Mucosa of descending colon (tissue), 3 donors: Measurements from ENCODE around the gene MCCD1. TPM values are rescaled to one million over a fixed set of nuclear protein-coding genes. Genes with fewer than 3 reads are reported as not detected.

ENCODE experiments used
- ATAC-seq: fragments of 200-7000 bp; cut with Tn5 transposase; one replicate; pipeline ENCODE4 v1.9.1; 2020; ENCODE audit warnings: mild to moderate bottlenecking, moderate library complexity
- DNase-seq, 3 donors: peaks; one replicate each; pipeline ENCODE4 v3.0.0-alpha.2; 2020
- H3K36me3 ChIP-seq: fragments of 200-600 bp; one replicate; pipeline ENCODE4 v1.8.0; 2021; ENCODE audit warnings: low read depth, mild to moderate bottlenecking
- H3K4me1 ChIP-seq: fragments of 200-600 bp; one replicate; pipeline ENCODE4 v1.8.0; 2021; ENCODE audit warnings: low read depth, mild to moderate bottlenecking
- H3K4me3 ChIP-seq: fragments of 200-600 bp; one replicate; pipeline ENCODE4 v1.8.0; 2021; ENCODE audit warnings: mild to moderate bottlenecking
- H3K9me3 ChIP-seq: fragments of 200-600 bp; one replicate; pipeline ENCODE4 v1.8.0; 2021; ENCODE audit warnings: mild to moderate bottlenecking
- CTCF ChIP-seq: fragments of 200-600 bp; IDR thresholded peaks from one replicate; pipeline ENCODE4 v1.8.0; 2022; ENCODE audit warnings: antibody characterized with exemption, mild to moderate bottlenecking
- intact Hi-C, 2 donors: fragments of 100-400 bp; cut with DNase I in 1 of 2; cut with micrococcal nuclease in 1 of 2; formaldehyde crosslinking; loops; one replicate each; pipeline versions ENCODE4 v1.11.0 to v1.11.1; 2022; cut with DNase I, micrococcal nuclease
- total RNA-seq, 3 donors: library from RNA; stranded (reverse); fragmentation: NEBNext Ultra II Directional in 2 of 3; extraction: Animal tissue kit (Norgen Biotek cat#: 25700) in 2 of 3; gene quantifications; one replicate each; pipeline versions ENCODE4 v1.2.1 to v1.2.4, GENCODE V29; 2021 to 2023
- donor health status: DM: no; HTN: no; CAD: no; lungs with moderate emphysema.
- donor health status: DM: no; HTN: no; CAD: no.
- donor health status: DM: no; HTN: yes; CAD: no.

Gene MCCD1
- total RNA-seq, 3 donors from 2014 or later, result not detected

- intact Hi-C loops, result no loop called here
- ATAC-seq, result no peak
- no peak for DNase-seq
- H3K9me3 ChIP-seq, result no peaks in the 10 kb centered on the region
- H3K36me3 ChIP-seq, result peaks cover 7% of the 10 kb centered on the region
- no peak for TF ChIP-seq CTCF
- no peak overlapping the region for H3K4me3 ChIP-seq
- H3K4me1 ChIP-seq, result peaks cover 32% of the 10 kb centered on the region
Measured at GRCh38 chr6:31543639-31544038, 14.9 kb downstream of the MCCD1 start.

- intact Hi-C loops, result loop anchor here (5.0 kb wide), 2 partner anchors 48 to 53 kb away; partner anchors contain the start of gene NCR3 (in 1 of the 2)
- DNase-seq, result no peak
- Histone ChIP-seq H3K4me1 (peaks cover 25% of the 10 kb centered on the region), H3K9me3 (no peaks in the 10 kb centered on the region), H3K4me3 (no peak overlapping the region), H3K36me3 (no peaks in the 10 kb centered on the region)
- no peak for ATAC-seq
- no peak for TF ChIP-seq CTCF
Measured at GRCh38 chr6:31544676-31545075, 15.9 kb downstream of the MCCD1 start.

GRCh38 chr6:31545291-31545690 lies 16.5 kb downstream of the MCCD1 start:
- H3K4me3 ChIP-seq, result no peak overlapping the region
- no peaks in the 10 kb centered on the region for H3K9me3 ChIP-seq
- intact Hi-C loops, result loop anchor here (5.0 kb wide), 2 partner anchors 47 to 52 kb away; partner anchors contain the start of gene NCR3 (in 1 of the 2)
- no peaks in the 10 kb centered on the region for H3K36me3 ChIP-seq
- no peak for TF ChIP-seq CTCF
- DNase-seq (no peak), ATAC-seq (no peak)
- peaks cover 18% of the 10 kb centered on the region for H3K4me1 ChIP-seq

GRCh38 chr6:31546339-31546957 lies 17.7 kb downstream of the MCCD1 start, which contains the start of gene ATP6V1G2:
ATP6V1G2 (minus strand) TSS chr6:31546608; CDS start chr6:31546559, 49 bp downstream.
- peak; percentile 91 to 95 (median 95) for DNase-seq
- Histone ChIP-seq H3K36me3 (no peaks in the 10 kb centered on the region), H3K9me3 (no peaks in the 10 kb centered on the region), H3K4me1 (peaks cover 15% of the 10 kb centered on the region), H3K4me3 (peak within 1 kb of the TSS; percentile 6)
- TF ChIP-seq CTCF, result peak; percentile 92
- ATAC-seq, result peak; percentile 76
- intact Hi-C loops, result loop anchor here (5.0 kb wide), 2 partner anchors 46 to 51 kb away; partner anchors contain the start of gene NCR3 (in 1 of the 2)

GRCh38 chr6:31546958-31547726 lies 18.4 kb downstream of the MCCD1 start, which contains the start of gene NFKBIL1:
NFKBIL1 (plus strand) TSS chr6:31547608; CDS start chr6:31547695, 87 bp downstream.
- Histone ChIP-seq H3K36me3 (no peaks in the 10 kb centered on the region), H3K4me1 (peaks cover 15% of the 10 kb centered on the region), H3K9me3 (no peaks in the 10 kb centered on the region), H3K4me3 (peak within 1 kb of the TSS; percentile 6)
- intact Hi-C loops, result loop anchor here (5.0 kb wide), 2 partner anchors 45 to 50 kb away; partner anchors contain the start of gene NCR3 (in 1 of the 2)
- ATAC-seq (peak; percentile 96), DNase-seq (peak; percentile 93 to 96 (median 96))
- no peak for TF ChIP-seq CTCF
